ENCODE results near the gene RPP38. TPM values are rescaled to one million over a fixed set of nuclear protein-coding genes. Genes with fewer than 3 reads are reported as not detected.

The RPP38 gene
- total and polyA plus RNA-seq, 2 of the 8 experiments (the other 6 are each of a cell fraction or from before 2014, with no cell fraction given), result 20.8 to 23.3 TPM

DNA sequence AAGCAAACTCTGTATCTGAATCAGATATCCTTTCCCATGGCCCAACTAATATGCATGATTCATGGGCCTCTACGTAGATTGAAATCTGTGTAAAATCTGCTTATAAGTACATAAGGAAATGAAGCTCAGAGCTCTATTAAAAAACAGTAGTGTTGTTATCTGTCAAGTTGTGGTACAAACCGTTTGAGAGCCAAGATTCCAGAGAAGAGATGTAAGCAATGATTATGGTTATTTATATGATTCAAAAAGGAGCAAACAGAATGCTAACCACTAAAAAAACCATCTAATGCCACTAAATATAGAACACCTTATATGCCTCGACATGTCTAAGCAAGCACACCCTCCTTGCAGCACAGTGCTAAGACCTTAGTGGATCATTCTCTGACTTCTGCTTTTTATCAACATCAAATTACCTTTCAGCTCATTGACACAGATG lies 26.6 kb downstream of the RPP38 start:
- Histone ChIP-seq H3K4me1 (replicated peaks in 1 of 4; ENCODE audit: control insufficient read depth in 3 of 4, insufficient read depth in 4 of 4, low read length in 3 of 4) (no peaks in the 10 kb centered on the region), H2BK12ac (ENCODE audit: low read depth, low read length) (no peak overlapping the region), H3K18ac (ENCODE audit: extremely low read depth, low read length) (no peak overlapping the region), H3K23ac (ENCODE audit: insufficient read length) (no peak overlapping the region), H3K4ac (replicated peaks; ENCODE audit: insufficient read length, low read depth, low read length) (no peak overlapping the region), H3K79me2 (ENCODE audit: control insufficient read depth in 1 of 2, insufficient read depth in 2 of 2, low read length in 2 of 2) (no peaks in the 10 kb centered on the region), H3K27me3 (replicated peaks in 1 of 4; ENCODE audit: control insufficient read depth in 3 of 4, extremely low read depth in 1 of 4, insufficient read depth in 3 of 4, low read length in 3 of 4) (no peaks in the 10 kb centered on the region), H3K27ac (ENCODE audit: low read depth, low read length) (no peak overlapping the region), H4K20me1 (replicated peaks in 1 of 2; ENCODE audit: control insufficient read depth in 1 of 2, insufficient read depth in 2 of 2, low read length in 2 of 2) (no peaks in the 10 kb centered on the region), H3K14ac (ENCODE audit: insufficient read length) (no peak overlapping the region), H3K4me3 (ENCODE audit: extremely low read depth in 1 of 4, insufficient read depth in 2 of 4, low read depth in 3 of 4, low read length in 4 of 4) (no peak overlapping the region), H3K9ac (replicated peaks in 1 of 4; ENCODE audit: extremely low read depth in 1 of 4, low read depth in 3 of 4, low read length in 3 of 4) (no peak overlapping the region), H2AK5ac (ENCODE audit: low read depth, low read length) (no peak overlapping the region), H3K9me3 (ENCODE audit: insufficient read depth in 2 of 2, low read depth in 1 of 2, low read length in 1 of 2) (no peaks in the 10 kb centered on the region), H3K4me2 (ENCODE audit: insufficient read depth in 1 of 2, low read depth in 2 of 2, low read length in 2 of 2) (no peak overlapping the region), H4K5ac (ENCODE audit: insufficient read length, low read depth, low read length) (no peak overlapping the region), H2BK120ac (replicated peaks; ENCODE audit: low read depth, low read length) (no peak overlapping the region), H2AFZ (ENCODE audit: low read length) (no peak overlapping the region), H3K23me2 (ENCODE audit: low read depth, low read length) (no peaks in the 10 kb centered on the region), H3K36me3 (ENCODE audit: control insufficient read depth in 2 of 4, insufficient read depth in 4 of 4, low read length in 3 of 4) (peaks cover 0 to 20% (median 7%) of the 10 kb centered on the region in 4 experiments; a peak in 5 of 8 replicates), H2BK20ac (ENCODE audit: low read length) (no peak overlapping the region), H4K8ac (ENCODE audit: extremely low read depth, insufficient read depth, low read length) (no peak overlapping the region), H3K79me1 (ENCODE audit: low read depth, low read length) (no peaks in the 10 kb centered on the region), H2BK15ac (ENCODE audit: low read length) (no peak overlapping the region), H3K56ac (replicated peaks; ENCODE audit: insufficient read length, low read depth, low read length) (no peak overlapping the region), H2BK5ac (ENCODE audit: low read depth, low read length) (no peak overlapping the region), H4K91ac (replicated peaks; ENCODE audit: insufficient read length, low read length) (no peak overlapping the region)
- WGBS, 2 experiments (ENCODE audit: extremely low coverage in 1 of 2, insufficient coverage in 1 of 2, insufficient read length in 1 of 2, insufficient replicate concordance in 2 of 2, low coverage in 1 of 2, low lambda C conversion rate in 2 of 2, missing lambda C conversion rate in 1 of 2), result 83% methylated on average over 3 of the region's 3 CpGs; no CpG with 5 or more reads in 1 of the 2 experiments
- FAIRE-seq (no peak), DNase-seq (ENCODE audit: low read depth in 1 of 2, low spot score in 2 of 2) (no peak)
- CTCF ChIA-PET (ENCODE audit: partially characterized antibody), result interaction anchor here (1.2 kb wide), 1 partner anchor 15 kb away, joined by 3 read pairs; no protein-coding TSS in a partner anchor
- POLR2A ChIA-PET (ENCODE audit: partially characterized antibody), result interaction anchor here (0.7 kb wide), 1 partner anchor 12 kb away, joined by 3 read pairs; no protein-coding TSS in a partner anchor
- TF ChIP-seq ASH2L (IDR thresholded peaks at IDR 0.05; ENCODE audit: low read length), result no peak
- TF ChIP-seq, protein P1, sequence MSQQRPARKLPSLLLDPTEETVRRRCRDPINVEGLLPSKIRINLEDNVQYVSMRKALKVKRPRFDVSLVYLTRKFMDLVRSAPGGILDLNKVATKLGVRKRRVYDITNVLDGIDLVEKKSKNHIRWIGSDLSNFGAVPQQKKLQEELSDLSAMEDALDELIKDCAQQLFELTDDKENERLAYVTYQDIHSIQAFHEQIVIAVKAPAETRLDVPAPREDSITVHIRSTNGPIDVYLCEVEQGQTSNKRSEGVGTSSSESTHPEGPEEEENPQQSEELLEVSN (IDR thresholded peaks at IDR 0.05), result no peak
- TF ChIP-seq RNF2 (IDR thresholded peaks at IDR 0.05; ENCODE audit: borderline replicate concordance, low read depth, low read length, missing control alignments, poor library complexity, severe bottlenecking), result no peak
- no peak for TF ChIP-seq TBP (IDR thresholded peaks at IDR 0.05; ENCODE audit: low read depth, low read length)
- TF ChIP-seq MAFK (IDR thresholded peaks at IDR 0.05; ENCODE audit: low read depth, low read length), result no peak
- TF ChIP-seq, protein P2, sequence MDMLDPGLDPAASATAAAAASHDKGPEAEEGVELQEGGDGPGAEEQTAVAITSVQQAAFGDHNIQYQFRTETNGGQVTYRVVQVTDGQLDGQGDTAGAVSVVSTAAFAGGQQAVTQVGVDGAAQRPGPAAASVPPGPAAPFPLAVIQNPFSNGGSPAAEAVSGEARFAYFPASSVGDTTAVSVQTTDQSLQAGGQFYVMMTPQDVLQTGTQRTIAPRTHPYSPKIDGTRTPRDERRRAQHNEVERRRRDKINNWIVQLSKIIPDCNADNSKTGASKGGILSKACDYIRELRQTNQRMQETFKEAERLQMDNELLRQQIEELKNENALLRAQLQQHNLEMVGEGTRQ (IDR thresholded peaks at IDR 0.05; ENCODE audit: low read length), result no peak
- TF ChIP-seq POU5F1 (IDR thresholded peaks at IDR 0.05; ENCODE audit: low read depth, low read length), result no peak
- TF ChIP-seq TAF7 (optimal IDR thresholded peaks at IDR 0.05; ENCODE audit: borderline replicate concordance, low read depth, low read length), result no peak
- TF ChIP-seq KDM4A (IDR thresholded peaks at IDR 0.05; ENCODE audit: low read depth, low read length, severe bottlenecking), result no peak
- no peak for TF ChIP-seq RFX5 (IDR thresholded peaks at IDR 0.05; ENCODE audit: borderline replicate concordance, low read depth, low read length)
- no peak for TF ChIP-seq HDAC6 (IDR thresholded peaks at IDR 0.05; ENCODE audit: low read depth, low read length)
- no peak for TF ChIP-seq CHD1 (IDR thresholded peaks at IDR 0.05; ENCODE audit: low read depth, low read length)
